GM21529 (cell line): ENCODE results near the gene STAT4.
A peak's percentile ranks its signal among the peaks of the same experiment; 100 is the strongest.
"Not testable (repeated sequence)": the region's sequence is repeated elsewhere in the genome, so short reads cannot be mapped to it uniquely, and the experiment has no call there.

Experiments
- ATAC-seq: cut with Tn5 transposase; IDR thresholded peaks from one replicate; pipeline ENCODE4 v1.9.1; 2021; ENCODE audit not compliant: unreplicated experiment

The STAT4 gene

DNA sequence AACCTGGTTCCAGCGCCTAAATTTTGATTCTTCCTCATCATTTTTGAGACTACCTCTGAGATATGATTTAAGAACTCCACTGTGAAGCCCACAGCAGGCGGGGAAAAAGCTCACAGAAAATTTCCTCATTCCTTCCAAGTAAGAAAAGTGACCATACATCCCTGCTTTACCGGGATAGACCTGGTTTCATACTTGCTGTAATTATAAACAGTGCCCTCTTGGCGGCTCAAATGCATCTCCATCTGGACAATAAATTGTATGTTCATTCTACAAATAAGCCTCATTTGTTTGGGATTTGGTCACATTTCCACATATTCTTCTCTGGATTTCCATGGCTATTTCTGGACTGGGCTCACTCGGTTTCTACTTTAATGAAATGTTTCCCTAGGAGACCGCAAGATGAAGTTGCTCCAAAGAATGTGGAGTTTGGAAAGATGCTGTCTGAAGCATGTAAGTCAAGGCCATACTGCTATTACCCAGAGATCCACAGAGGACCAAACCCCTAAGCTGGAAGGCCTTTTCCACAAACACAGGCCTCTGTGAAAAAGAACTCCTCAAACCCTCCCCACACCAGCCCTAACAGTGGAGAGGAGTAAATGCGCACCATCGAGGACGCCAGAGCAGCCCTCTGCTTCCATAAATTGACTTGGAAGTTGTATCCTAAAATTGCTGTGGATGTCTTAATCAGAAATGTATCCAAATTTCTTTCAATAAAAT lies 150.7 kb downstream of the STAT4 start:
- no peak for ATAC-seq

DNA sequence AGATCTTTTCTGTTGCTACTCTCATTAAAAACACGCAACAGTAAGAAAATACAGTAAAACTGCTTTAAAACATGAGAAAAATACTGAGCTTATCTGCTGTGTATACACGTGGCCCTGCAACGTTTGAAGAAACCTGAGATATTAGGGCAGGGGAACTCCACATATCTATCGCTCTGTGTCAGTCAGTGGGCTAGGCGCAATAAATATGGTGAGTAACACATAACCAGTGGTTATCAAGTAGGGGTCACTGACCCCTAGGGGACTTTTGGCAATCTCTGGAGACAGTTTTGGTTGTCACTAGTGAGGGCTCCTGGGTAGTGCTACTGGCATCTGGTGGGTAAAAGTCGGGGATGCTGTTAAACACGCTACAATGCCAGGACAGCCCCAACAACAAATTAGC lies 151.7 kb downstream of the STAT4 start:
- no peak for ATAC-seq

DNA sequence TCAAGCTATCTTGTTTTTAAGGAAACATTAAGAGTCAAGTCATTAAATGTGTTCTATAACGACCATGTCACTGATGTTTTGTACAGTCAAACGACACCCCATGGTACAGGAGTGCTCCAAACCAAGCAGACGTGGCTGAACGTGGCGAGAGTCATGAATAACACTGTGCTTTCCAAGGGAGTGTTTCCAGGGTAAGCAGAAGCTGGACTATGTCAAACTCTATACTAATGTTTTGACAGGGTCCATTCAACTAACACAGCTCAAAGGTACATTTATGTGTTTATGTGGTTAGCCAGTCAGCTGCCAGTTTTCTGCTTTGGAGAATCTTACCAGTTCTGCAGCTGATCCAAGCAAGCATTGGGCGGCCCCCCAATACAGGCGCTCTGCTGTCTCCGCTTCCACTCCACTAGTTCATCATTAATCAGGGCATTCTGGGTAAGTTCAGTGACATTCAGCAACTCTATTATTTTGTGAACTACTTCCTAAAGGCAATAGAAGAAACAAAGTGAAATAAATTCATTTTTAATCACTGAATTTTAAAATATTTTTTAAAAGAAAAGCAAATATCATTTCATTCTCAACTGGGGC lies 153.2 kb downstream of the STAT4 start:
- ATAC-seq: no peak

DNA sequence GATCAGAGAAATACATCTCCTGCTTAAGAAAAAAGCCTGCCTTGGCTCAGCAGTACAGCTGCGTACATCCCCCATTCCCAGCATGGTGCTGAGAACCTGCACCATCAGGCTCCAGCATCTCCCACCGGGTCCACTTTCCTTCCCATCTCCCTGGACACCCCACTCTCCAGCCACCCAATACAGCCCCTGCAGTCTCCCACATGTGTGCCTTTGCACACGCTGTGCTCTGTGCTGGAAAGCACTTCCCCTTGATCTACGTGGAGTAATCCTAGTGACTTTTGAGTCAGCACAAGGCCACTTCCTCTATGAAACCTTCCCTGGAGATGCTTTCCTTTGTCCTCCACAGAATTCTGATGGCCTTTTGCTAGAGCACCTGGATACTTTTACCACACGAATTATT lies 153.8 kb downstream of the STAT4 start:
- no peak for ATAC-seq

DNA sequence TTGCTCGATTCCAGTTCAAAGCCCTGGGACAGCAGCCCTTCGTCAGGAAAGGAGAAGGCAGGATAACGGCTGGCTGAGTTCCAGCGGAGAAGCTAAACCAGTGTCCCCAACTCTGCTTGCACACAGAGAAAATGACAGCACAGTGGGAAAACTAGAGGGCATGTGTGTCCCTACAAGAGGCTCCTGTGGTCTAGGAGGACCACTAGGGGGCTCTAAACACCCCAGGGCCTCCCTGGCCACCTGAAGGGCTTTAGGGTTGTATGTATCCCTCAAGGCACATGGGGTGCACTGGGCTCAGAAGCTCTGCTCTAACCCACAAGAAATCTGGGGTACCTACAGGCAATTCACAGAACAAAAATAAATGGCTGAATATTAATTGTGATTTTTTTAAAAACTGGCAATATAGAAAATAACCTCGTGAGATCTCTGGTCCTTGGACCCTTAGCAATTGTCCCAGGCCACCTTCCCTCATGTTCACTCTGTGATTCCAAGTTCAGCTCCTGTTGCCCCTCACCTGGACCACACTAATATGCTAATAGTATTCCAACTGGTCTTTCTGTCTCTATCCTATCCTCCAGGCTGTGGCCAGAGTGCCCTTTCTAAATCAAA lies 154.4 kb downstream of the STAT4 start:
- peak; percentile 46 for ATAC-seq

DNA sequence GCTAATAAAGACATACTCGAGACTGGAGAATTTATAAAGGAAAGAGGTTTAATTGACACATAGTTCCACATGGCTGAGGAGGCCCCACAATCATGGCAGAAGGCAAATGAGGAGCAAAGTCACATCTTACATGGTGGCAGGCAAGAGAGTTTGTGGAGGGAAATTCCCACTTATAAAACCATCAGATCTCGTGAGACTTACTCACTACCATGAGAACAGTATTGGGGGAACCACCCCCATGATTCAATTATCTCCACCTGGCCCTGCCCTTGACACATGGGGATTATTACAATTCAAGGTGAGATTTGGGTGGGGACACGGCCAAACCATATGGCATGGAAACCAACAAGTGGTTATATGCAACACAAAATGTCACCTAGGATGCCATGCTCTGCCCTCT lies 155.5 kb downstream of the STAT4 start:
- ATAC-seq: not testable (repeated sequence)

DNA sequence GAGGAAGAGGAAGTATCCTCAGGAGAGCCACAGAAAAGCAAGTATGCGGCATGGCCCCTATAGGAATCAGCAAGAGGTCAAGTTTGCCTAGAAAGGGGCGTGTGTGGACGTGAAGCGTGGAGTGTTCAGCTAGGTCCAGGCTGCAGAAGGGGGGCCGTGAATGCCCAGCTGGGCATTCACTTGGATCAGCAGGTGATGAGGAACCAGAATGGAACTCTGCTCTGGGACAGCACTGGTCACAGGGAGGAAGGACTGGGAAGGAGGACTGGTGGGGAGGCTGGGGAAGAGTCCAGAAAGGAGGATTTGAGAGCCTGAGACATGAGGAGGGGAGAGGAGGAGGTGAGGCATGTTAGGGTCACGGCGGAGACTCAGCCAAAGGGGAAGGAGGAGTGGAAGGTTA lies 156.6 kb downstream of the STAT4 start:
- no peak for ATAC-seq

DNA sequence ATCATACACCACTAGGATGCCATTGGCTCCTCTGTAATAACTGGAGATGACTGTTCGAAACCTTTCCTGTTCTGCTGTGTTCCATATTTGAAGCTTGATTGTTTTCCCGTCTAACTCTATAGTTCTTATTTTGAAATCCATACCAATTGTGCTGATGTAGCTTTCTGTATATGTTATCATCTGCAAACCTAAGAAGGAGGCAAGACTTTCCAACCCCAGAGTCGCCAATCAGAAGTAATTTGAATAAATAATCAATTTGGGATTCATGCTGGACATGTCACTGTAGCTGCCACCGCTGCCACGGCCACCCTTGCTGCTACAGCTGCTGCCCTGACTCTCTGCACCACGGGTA lies 157.5 kb downstream of the STAT4 start:
- ATAC-seq: no peak

DNA sequence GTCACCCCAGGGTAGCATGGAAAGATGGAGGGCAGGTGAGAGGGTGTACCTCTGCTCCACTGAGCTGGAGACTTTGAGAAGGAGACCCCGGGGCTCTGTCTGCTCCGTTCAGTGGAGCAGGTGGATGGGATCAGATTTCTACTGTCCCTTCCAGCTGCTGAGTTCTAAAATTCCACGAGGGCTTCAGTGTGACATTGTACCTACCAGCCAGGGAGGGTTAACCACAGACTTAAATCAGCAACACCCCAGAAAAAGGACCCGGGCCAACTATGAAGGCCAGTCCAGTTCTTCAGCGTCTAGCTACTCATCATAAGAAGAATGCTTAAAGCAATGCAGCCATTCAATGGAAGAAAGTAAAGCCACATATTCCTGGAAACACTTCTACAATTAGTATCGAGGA lies 160.7 kb downstream of the STAT4 start:
- no peak for ATAC-seq

DNA sequence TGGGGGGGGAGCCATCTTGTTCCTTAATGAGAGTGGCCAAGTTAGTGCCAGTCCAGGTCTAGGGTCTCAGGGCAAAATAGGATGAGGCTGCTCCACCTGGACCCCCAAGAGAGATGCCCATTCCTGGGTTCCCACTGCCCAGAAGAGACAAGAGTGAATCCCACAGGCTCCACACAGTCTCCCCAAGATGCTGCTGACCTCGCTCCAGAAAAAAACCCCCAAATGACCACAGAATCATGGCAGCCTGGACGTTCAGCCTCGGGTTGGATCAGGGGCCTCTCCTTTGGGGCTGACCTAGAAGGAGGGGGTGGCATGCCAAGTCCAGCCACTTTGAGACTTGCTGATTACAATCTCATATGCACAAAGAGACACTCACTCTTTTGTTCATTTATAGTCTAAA lies 161.9 kb downstream of the STAT4 start:
- ATAC-seq: no peak

DNA sequence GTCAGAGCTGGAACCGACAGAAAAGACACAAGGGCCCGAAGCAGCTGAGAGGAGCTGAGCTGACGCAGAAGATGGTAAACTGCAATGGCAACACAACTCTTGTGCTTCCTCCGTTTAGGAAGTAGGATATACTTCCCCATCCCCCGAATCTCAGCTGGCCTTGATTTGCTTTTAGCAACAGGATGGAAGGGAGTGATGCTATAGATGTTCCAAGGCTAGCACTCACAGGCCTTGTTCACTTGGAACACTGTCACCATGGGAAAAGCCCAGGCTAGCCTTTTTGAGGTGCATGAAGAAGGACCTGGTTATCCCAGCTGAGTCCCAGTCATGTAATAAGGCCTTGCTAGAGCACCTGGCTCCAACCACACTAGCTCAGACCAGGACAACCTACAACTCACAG lies 162.9 kb downstream of the STAT4 start:
- no peak for ATAC-seq

DNA sequence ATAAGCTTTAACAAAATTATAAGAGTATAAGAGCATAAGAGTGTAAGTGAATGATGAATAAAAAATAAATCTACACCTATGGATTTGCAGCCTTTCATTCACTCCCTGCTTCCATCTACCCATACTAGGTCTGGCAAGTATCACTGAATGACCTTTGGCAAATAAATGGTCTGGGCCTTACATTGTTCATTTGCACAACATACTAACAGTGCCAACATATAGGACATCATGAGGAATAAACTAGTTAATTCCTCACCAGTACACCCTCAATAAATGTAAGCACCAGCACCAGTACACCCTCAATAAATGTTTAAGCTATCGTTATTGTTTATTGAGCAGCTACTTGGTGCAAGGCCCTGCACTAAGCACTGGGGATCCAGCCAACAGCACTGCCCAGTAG lies 163.7 kb downstream of the STAT4 start:
- no peak for ATAC-seq

DNA sequence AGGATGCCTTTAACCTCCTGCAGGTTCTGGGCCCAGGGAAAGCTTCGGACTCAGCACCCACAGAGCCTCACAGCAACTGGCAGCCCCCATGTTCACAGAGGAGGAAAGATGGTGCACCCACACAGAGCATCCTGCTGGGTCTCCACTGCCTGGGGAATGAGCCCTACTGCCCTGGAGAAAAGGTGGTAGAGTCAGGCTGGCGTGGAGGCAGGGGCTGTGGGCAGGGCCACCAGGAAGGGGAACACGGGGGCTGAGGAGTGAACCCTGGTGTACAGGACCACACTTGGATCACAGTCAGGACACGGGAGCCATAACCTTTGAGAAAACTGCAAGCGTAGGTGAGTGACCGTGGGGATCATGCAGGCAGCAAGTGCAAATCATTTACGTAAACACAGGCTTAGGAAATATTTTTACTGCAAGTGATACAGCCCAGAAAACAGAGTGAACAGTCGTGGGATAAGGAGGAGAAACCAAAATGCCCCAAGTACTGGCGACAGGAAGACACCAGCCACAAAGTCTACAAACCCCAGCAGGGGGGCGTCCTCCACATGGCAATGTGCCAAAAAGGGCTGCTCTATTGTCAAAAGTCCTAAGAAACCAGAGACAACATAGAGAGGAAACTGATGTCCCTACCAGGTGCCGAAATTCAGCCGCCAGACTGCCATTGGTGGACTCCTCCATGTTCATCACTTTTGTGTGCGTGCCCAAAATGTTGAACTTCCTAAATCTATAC lies 164.4 kb downstream of the STAT4 start:
- ATAC-seq: no peak

DNA sequence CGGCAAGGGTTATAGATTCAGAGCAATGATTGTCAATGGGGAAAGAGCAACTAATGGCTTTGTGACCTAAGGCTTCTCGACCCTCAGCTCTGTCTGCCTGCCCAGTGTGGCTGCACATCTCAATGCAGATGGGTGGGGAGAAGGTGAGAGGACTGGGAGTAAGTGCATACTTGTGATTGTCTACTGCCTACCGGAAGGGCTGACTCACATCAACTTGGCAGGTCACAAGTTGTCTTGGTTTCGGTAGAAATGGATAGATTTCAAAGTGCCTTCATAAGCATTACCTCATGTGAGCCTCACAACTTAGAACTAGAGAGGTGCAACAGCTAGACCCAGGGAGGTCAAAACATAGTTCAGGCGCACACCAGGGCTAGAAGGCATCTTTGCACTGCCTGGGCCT lies 166.2 kb downstream of the STAT4 start:
- no peak for ATAC-seq

DNA sequence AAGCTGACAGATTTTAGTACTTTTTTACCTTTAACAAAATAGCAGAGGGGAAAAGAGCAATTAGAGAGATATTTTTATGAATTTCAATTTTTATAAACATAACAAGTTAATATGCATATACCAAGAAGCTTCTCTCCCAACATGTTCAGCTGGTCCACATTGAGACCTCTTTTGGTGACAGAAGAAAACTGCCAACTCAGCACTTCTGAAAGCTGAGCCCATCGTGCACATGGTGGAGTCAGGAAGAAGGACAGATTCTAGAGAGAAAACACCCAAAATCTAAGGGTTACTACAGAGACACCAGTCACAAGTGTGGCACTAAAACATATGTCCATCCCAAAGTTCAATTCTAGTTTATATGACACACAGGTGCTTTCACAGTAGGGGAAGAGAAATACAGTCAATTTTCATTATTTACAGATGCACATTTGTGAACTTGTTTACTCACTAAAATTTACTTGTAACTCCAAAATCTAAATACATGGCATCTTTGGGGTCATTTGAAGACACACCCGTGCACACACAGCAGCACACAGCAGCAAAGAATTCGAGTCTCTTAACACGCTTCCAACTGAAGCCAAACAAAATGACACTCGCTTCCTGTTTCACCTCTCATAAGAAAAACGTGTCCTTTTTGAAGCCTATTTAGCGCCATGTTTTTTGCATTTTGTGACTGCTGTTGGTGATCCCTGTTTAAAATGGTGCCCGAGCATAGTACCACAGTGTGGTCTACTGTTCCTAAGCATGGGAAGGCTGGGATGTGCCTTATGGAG lies 168.3 kb downstream of the STAT4 start:
- no peak for ATAC-seq

DNA sequence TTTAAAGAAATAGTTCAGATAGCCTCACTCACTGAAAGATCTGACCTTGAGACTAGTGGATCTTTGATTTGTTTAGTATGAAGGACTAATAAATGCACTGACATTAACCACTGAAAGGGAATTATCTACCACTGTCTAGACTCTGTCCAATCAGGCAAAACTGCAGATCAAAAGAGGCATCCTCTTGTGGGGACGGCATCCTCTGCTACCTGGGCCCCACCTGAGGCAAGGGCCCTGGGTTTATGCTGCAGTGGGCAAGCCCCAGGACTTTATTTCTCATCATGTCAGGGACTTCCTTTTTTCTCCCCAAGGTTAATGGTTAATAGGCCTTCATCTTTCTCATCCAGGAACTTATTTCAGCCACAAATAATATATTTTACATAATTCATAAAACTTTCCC lies 169.1 kb downstream of the STAT4 start:
- ATAC-seq: no peak

DNA sequence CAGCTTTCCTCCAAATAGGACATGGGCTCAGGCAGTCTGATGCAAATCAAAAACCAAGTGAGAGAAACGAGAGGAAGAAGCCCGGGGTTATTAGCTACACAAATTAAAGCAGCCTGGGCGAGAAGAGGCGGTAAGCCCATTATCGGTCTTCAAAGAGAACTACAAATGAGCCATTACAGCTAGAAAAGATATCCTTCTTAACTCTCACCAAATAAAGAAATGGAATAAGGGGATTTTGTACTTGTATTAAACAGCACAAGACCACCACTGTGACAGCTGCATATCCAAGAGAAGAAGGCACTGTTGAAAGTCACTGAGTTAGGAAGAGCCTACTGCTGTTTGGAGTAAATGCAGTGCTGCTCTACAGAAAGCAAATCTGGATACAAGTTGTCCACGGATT lies 169.5 kb downstream of the STAT4 start:
- ATAC-seq: no peak

DNA sequence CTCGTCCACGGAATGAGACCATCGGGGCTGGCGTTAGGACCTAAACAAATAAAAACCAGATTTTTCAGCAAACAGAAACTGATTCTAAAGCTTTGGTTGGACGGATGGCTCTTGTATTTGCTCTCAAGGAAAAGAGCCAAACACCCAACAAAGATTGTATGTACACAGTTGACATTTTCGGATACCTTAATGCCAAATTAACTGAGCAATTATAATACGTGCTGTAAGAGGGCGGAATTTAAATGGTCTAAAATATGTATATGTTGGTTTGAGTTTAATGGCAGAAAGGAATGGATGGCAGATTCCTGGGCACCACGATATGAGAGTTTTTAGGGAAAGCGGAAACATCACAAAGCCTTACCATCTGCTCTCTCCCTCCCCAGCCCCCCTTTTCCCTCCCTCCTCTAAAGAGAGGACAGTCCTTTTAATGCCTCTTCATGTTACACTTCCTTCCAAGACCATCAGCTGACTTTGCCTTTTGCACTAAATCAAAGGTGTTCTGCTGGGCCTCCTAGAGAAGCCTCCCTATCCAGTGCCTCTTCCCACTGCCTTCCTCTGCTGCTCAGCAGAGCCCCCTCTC lies 170.1 kb downstream of the STAT4 start:
- ATAC-seq: no peak

DNA sequence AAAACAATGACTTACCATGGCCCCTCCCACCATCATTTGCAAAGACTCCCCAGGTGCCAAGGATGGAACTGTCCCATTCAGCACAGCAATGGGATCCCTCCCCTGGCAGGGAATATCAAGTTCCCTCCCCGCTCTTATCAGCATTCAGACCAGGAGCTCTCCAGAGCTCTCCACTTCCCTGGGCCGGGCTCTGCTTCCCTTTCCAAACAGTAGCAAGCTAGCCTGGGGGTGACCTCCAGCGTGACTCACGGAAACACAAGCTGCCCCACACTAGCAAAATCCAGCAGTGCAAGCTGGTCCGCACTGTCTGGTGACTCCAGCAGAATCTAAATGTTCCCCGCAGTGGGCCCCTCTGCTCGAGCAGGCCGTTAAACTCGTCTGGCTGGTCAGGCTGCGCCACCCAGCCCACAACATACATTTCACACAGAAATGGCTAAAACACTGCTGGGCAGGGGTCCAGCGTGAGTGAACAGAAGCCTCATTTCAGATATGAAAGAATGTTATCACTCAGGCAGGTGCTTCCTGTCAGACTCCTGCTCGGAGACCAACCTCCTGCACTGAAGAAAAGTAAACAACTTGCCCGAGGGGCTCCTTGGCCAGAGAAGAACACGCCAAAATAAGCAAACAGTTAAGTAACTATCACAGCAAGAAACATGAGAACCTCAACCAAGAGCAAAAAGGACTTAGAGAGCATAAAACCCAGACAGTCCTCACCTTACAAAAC lies 170.7 kb downstream of the STAT4 start:
- ATAC-seq: no peak
